Esophagus mucosa (tissue), 1 donor: Measurements from ENCODE around the gene ARHGAP24. TPM values are rescaled to one million over a fixed set of nuclear protein-coding genes. Genes with fewer than 3 reads are reported as not detected.
"Not testable (repeated sequence)": the region's sequence is repeated elsewhere in the genome, so short reads cannot be mapped to it uniquely, and the experiment has no call there.

Source experiments
- ATAC-seq: fragments of 200-7000 bp; cut with Tn5 transposase; one replicate; pipeline ENCODE4 v1.9.1; 2020
- total RNA-seq: library from RNA; stranded (reverse); gene quantifications from one replicate; pipeline ENCODE4 v1.2.4, GENCODE V29; 2023
- donor health status: DM: yes; HTN: yes; CAD: no.

ARHGAP24 gene
- total RNA-seq, 1 donor from 2014 or later: 6.1 TPM

DNA sequence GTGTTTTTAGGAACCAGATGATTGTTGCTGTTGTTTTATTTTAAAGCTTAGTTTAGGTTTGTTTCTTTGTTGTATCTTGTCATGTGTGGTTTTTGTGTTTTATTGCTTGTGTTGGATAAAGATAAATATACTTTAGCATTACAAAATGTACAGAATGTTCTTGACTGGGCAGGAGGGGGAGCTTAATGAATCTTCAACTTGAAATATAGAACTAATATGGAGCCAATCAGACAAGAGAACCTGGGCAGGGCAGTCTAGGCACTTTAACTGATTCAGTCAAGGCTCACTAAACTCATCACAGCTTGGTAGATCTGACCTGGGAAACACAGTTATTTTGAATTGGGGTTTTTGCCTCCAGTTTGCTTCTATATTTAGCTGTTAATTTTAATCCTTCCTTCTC, 304.2 kb downstream of the ARHGAP24 start:
- ATAC-seq: no peak

DNA sequence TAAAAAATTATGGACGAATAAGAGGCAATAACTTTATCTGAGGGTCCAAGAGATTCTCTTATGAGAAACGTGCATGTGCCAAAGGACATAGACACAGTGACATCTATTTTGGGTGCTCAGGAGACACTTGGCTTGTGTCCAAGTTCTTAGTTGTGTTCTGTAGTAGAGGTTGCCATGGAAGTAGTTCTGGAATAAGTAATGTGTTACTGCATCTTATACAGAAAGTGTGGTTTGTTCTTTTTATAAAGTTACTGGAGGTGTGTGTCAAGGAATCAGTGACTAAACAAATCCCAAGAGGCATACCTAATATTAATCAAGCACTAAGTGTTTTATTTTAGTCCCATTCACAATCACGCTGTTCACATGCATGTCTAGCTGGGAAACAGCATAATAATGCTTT, 305.7 kb downstream of the ARHGAP24 start:
- no peak for ATAC-seq

DNA sequence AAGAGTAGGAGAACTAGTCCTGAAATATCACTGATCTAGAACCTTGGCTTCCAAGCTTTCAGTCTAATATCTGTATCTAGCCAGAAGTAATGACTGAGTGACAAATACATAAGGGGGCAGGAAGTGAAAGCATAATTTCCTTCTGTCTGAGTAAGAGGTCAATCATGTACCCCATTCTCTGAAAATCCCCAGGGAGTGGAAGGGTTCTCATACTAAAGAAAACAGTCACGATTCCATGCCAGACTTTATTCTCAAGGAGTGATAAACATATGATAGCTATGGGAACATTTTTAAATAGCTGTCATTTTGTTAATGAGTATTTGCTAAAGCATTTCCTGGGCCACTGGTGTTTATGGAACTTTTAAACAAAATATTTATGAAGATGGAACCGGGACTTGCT, 308.5 kb downstream of the ARHGAP24 start:
- ATAC-seq: no peak

DNA sequence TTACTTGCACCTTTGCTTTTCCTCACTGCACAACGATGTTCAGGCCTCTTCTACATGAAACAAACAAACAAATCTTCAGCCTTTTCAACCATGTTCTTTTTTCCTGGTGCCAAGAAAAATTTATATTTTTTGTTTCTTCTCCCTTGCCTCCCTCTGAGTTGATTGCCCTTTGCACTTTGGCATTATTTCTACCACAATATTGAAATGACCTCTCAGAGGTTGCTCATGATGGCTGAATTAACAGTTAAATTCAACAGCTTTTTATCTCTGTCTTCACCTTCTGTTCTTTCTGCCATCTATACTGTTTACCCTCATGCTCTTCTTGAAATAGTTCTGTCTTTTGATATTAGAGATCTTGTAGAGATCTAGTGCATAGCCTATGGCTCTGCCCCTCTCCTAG, 308.9 kb downstream of the ARHGAP24 start:
- no peak for ATAC-seq

DNA sequence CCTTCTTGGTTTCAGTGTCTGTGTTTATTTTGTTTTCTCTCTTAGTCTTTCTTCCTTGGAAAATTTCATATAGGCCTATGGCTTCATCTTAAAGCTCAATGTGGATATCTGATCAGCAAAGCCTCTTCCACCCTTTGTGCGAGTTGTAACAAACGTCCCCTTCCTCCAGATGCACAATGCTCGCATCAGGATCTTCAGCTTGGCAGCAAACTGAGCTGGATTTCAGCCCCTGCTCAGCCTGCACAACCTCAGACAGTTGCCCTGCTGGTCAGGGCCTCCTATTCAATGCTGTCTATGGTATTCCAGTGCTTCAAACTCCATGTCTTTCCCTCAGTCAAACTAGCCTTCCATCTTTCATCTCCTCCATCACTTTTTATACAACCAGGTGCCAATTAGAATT, 309.4 kb downstream of the ARHGAP24 start:
- ATAC-seq: no peak

DNA sequence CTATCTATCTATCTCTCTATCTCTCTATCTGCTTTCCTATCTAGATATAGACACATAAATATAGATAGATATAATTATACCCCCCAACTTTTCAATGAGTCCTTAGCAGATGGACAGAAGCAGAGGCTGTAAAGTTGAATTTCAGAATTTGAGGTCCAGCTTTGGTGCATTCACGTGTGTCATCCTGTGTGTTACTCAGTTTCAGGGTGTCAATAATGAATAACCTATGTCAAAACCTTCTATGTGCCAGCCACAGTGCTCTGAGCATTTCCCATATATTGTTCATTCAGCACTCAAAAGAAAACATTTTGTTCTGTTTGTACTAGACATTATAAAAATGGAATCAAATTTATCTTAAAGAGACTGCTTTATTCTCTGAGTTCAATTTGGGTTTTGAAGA, 310.0 kb downstream of the ARHGAP24 start:
- no peak for ATAC-seq

DNA sequence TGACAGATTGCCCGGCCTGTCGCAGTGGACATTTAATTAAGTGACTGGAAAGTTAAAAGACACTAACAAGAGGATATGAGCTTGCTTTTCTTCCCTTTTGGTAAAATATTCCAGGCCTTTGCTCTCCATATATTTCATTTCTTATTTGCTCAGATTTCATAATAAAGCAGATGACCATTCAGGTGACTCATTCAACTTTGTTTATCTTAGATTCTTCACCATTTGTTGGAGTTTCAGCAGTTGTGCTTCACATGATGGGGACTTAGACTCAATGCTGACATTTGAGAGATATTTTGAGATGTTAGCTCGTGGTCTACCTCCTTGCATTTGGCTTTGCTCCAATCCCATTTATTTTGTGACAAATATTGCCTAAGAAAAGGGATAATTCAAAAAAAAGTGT, 312.2 kb downstream of the ARHGAP24 start:
- ATAC-seq: no peak

DNA sequence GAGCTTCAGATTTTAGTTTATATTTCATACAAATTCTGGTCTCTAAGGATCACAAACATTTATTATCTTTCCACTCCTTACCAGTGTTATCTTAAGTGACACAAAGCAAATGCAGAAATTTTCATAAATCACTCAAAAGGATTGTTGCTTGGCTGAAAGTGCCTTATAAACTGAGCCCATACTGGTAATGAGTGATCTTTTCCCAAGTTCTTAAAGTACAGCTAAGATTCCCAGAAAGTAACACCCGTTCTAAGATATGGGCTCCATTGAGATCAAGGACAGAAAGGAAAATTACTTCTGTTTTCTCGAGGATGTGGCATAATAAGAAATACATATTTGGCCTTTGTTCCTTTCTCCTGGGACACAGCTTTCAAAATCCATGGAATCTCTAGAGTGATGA, 313.7 kb downstream of the ARHGAP24 start:
- no peak for ATAC-seq

DNA sequence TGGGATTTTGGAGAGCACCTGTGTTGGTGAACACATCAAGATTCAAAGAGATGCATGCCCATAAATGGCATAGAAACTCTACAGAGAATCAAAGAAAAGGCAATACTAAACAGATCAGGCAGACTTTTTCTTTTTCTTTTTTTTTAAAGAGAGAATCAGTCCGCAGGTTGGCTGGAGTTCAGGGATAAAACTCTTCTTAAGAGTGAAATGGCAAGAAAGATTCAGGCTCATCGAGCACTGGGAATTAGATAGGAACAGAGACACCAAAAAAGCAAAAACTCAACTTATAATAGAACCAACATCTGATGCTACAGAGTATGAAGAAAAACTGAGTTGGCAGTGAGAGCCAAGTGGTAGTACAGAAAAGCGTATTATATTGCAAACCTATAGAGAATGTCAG, 314.3 kb downstream of the ARHGAP24 start:
- ATAC-seq: no peak

DNA sequence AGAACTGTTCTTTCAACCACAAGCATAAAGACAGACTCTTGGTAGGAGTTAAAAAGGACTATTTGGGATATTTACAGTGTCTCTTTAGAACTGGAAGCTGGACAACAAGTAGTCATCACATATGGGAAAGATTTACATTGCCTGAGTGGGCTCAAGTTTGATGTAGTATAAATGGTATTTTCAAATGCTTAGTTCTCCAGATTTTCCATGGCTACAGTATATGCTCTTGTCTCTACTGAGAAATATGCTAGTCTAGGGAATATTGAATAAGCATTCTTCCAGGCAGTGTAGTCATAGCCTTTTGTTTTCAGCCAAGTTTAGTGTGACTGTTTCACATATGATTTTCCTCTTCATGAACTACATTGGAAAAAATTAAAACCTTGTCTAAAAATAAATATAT, 315.6 kb downstream of the ARHGAP24 start:
- ATAC-seq: no peak

DNA sequence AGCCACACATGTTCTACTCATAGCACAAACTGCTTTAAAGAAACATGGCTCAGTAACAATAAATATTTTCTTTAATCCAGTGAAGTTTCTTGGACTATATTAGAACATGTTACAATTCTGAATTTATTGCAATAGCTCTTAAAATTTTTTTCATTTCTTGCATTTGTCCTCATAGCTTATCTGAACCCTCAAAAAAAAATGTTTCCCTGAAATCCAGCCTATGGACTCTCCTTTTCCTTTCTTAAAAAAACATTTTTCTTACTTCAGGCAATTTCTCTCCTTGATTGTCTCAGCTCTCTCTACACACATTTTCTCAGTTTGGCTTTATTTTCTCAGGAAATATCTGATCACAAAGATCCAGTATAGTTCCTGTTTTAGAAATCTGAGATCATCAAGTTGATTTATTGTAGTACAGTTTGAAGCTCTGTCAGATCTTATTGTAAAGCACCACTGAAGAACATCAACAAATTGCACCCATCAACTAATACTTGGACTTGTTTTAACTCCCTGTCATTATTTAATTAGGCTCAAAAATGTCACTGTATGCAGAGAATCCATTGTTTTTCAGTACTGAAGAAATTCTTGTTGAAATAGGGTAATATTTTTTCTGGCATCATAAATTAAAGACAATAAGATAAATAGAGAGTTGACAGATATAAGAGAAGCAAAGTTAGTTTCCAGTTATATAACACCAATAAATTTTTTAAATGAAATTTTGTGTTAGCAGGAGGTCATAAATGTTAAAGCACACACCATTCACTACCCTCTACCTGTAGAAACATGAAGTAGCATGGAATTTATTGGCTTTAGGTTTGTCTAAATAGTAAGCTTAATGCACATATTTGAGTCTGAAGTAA, 317.7 kb downstream of the ARHGAP24 start:
- no peak for ATAC-seq

DNA sequence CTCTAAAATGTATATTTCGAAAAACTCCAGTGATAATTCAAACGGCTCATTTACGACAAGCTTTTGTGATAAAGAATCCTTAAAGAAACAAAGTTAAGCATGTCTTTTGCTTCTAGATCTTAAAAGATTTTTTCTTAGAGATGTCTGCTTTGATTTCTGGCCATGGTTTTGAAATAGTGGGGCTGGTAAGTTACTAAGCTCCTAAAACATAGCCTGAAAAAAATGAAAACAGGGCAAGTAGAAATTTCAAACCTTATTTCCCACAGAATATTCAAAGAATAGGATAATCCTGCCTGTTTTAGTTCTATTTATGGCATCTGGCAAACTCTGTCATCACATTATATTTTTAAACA, 318.3 kb downstream of the ARHGAP24 start:
- ATAC-seq: no peak

DNA sequence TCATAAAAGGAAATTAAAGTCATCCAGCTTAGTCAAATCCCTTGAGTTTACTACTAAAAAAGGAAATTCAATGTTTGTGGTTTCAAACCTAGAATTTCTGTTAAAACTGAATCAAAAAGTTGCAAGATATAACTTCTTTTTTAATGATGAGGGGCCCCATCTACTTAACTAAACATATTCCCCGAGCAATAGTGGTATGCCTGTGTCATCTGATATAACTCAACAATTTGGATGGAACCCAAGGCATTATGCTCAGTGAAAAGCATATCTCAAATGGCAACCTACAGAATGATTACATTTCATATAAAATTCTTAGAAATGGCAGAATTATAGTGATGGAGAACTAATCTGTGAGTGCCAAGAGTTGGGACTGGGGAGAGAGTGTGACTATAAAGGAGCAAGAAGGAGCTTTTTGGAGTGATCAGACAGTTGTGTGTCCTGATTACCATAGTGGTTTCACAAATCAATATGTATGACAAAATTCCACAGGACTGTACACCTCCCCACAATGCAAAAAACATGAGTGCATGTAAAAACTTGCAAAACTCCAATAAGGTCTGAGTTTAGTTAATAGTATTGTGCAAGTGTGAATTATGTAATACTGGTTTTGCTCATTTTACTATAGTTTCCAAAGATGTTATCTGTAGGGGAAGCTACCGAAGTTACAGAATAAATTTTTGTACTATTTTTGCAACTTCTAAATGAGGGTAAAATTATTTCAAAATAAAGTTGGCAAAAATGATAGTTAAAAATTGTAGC, 323.2 kb downstream of the ARHGAP24 start:
- no peak for ATAC-seq

DNA sequence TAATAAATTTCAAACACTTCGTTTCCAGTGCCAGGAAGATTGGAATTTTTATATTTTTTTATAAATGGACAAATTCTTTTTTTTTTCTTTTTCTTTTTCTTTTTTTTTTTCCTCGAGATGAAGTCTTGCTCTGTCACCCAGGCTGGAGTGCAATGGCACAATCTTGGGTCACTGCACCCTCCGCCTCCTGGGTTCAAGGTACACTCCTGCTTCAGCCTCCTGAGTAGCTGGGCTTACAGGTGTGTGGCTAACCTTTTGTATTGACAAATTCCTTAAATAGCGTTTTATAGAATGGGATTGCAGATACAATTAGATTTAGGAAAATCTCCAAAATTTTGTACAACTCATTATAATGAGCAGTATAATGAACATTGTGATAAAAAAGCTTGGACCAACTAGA, 328.9 kb downstream of the ARHGAP24 start:
- ATAC-seq: no peak

DNA sequence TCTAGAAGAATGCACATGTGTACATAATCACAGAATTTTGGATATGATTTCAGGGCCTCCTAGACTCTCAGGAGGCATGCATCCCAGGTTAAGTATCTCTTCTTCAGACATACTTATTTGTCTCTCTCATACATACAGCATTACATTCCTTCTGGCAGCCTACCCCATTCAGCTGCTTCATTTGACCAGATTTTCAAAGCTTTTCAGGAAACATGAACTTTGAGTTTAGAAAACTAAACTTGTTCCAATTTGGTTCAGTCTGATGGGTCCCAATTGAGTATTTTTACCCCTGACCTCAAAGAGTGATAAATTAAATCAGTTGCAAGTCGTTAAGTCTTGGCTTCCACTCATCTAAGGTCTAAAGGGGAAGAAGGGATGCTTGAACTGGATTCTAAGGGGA, 330.9 kb downstream of the ARHGAP24 start:
- no peak for ATAC-seq

DNA sequence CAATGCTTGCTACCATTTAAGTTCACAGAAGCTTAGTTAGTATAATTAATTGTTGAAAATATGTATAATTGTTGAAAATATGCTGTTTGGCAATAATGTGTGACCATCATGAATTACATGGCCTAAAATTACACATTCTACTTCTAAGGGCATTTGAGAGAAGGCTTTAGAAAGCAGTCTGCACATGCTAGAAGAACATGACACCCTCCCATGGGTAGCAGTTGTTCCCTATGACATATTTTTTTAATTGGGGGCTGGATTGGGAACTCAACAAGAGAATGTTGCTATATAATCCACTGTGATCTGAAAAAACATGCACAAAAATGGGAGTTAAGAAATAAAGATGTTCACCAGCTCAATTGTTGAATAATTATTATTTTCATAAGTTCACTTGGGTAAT, 331.4 kb downstream of the ARHGAP24 start:
- no peak for ATAC-seq

DNA sequence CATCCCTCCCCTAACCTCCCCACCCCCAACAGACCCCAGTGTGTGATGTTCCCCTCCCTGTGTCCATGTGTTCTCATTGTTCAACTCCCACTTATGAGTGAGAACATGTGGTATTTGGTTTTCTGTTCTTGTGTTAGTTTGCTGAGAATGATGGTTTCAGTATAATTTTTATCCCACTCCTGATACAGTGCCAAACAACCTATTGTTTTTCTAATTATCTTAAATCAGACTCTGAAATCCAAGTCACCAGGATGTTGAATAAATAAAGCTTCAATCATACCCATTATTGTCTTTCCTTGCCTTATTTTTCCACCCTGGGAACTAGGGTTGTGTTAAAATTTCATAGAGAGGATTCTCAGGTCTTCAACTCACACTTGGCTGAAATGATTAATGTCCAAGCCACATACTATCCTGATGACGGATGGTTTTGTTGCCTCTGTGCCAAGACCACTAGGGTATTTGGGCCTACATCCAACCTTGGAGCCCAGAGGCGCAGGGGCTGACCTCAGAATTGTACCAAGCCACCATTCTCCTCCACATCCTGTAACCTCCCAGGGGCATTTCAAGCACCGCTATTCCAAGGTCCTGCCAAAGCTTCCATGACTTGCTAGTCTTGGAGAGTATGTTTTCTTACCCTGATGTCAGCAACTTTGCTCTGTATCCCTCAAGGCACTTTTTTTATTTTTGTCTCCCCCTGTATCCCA, 332.4 kb downstream of the ARHGAP24 start:
- no peak for ATAC-seq

DNA sequence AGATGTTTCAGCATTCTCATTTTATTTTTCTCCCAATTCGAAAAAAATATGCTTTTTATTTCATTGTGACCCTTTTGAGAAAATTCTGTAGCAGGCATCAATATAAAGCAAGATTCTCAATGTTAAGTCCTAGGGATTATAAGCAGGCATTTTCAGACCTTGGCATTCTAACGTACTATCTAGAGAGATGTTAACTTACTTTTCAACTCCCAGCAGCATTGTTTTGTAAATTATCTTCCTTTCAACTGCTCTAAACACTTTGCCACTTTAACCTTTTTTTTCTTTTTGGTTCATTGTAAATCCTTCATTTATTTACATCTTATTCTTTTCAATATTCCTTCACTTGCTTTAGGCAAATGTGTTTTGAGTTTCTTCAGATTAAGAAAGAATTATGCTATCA, 333.2 kb downstream of the ARHGAP24 start:
- ATAC-seq: no peak

DNA sequence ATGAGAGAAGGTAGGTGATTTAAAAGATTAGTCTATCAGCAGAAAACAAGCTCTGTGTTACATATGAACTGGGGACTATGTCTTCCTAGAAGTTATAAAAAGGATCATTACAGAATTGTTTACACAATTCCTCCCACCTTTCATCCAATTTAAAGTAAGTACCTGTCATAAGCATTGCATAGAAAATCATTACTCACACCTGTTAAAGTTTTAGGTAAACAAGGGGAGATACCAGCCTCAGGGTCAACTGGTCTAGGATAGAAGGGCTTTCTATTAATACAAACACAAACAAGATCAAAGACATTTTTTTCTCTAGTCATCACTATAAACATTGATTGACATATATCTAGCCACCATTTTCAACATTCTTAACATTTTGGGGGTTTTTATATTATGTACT, 333.9 kb downstream of the ARHGAP24 start:
- ATAC-seq: no peak

DNA sequence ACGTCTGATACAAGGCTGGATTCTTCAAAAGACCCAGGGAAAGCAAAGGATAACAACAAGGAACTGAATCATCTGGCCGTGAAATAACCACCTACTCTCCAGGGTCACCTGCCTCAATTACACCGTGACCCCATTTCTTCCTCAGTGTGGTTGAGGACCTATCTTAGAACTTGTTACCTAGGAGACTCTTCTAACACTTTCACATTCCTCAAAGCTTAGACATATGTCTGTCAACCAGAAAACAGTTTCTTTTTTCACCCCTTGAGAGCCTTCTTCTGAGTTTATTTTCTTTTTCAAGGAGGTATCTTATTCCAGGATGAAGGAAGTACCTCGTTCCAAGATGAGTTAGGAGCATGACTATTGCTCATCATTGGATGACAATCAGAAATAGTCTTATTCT, 337.8 kb downstream of the ARHGAP24 start:
- no peak for ATAC-seq

DNA sequence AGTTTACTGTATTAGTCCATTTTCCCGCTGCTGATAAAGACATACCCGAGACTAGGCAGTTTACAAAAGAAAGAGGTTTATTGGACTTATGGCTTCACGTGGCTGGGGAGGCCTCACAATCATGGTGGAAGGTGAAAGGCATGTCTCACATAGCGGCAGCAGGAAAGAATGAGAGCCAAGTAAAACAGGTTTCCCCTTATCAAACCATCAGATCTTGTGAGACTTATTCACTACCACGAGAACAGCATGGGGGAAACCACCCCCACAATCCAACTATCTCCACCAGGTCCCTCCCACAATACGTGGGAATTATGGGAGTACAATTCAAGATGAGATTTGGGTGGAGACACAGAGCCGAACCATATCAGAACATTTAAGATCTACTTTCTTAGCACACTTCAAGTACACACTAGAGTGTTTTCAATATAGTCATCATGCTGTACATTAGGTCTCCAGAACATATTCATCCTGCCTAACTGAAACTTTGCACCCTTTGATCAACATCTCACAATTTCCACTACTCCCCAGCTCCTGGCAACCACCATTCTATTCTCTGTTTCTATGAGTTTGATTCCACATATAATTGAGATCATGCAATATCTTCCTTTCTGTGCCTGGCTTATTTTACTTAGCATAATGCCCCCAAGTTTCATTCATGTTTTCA, 341.0 kb downstream of the ARHGAP24 start:
- ATAC-seq: no peak

DNA sequence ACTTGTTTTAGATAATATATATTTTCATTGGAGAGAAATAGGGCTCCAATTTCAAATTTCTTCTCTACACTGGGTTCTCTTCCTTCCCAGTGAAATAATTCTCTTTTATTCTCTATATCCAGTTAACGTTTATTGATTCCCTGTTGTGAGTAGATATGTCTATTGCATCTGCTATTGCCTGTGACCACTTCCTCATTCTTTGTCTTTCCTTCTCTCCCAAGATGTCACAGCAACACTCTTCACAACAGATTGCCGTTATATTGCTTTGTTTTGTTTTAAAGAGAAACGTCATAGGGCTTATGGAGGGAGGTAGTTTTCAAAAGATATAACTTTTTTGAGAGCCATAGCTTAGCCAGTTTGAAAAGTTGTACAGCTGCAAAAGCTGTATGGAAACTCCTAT, 343.8 kb downstream of the ARHGAP24 start:
- ATAC-seq: no peak

DNA sequence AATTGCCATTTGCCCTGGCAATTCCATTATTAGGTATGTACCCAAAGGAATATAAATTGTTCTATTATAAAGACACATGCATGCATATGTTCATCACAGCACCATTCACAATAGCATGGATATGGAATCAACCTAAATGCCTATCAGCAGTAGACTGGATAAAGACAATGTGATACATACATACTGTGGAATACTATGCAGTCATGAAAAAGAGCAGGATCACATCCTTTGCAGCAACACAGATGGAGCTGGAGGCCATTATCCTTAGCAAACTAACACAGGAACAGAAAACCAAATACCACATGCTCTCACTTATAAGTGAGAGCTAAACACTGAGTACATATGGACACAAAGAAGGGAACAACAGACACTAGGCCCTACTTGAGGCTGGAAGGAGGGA, 345.2 kb downstream of the ARHGAP24 start:
- not testable (repeated sequence) for ATAC-seq
